Activated CD8-positive, alpha-beta T cell treated with anti-CD3 and anti-CD28 coated beads, Interleukin-2, amount 10 ng/mL, durations not matched to agents 7 days and 5 days (primary cell): ENCODE results near the gene RNF217. TPM values are rescaled to one million over a fixed set of nuclear protein-coding genes. Genes with fewer than 3 reads are reported as not detected.
A peak's percentile ranks its signal among the peaks of the same experiment; 100 is the strongest.
"Not testable (repeated sequence)": the region's sequence is repeated elsewhere in the genome, so short reads cannot be mapped to it uniquely, and the experiment has no call there.

Source experiments
- ATAC-seq: fragments of 150-1000 bp; cut with Tn5 transposase; one replicate; pipeline ENCODE4 v1.10.0; 2021; ENCODE audit warnings: moderate library complexity
- CTCF ChIA-PET: fragments of 350-600 bp; sonication (Branson Sonifier 250); formaldehyde crosslinking; loops from one replicate; lab custom pipeline; 2021; ENCODE audit warnings: antibody characterized with exemption; lab: Charles Lee
- POLR2A ChIA-PET: fragments of 350-600 bp; sonication (Branson Sonifier 250); formaldehyde crosslinking; loops from one replicate; lab custom pipeline; 2021; ENCODE audit warnings: antibody characterized with exemption; lab: Charles Lee
- DNase-seq: peaks from one replicate; pipeline ENCODE4 v3.0.0-alpha.2; 2020
- H3K27ac Mint-ChIP-seq: one replicate; pipeline ENCODE4 v1.8.0; 2021; ENCODE audit warnings: mild to moderate bottlenecking, mixed read lengths
- H3K27me3 Mint-ChIP-seq: one replicate; pipeline ENCODE4 v1.8.0; 2021; ENCODE audit warnings: low read depth, mixed read lengths
- H3K36me3 Mint-ChIP-seq: one replicate; pipeline ENCODE4 v1.8.0; 2021; ENCODE audit warnings: low read depth, mixed read lengths
- H3K4me1 Mint-ChIP-seq: one replicate; pipeline ENCODE4 v1.8.0; 2021; ENCODE audit warnings: low read depth, mixed read lengths
- H3K4me3 Mint-ChIP-seq: one replicate; pipeline ENCODE4 v1.8.0; 2021; ENCODE audit warnings: mild to moderate bottlenecking, mixed read lengths
- H3K9me3 Mint-ChIP-seq: one replicate; pipeline ENCODE4 v1.8.0; 2022; ENCODE audit warnings: mixed read lengths; ENCODE audit not compliant: insufficient read depth
- total RNA-seq, 2 experiments: library from RNA; stranded (reverse); gene quantifications; one replicate each; pipeline ENCODE4 v1.2.3, GENCODE V29; 2021

The RNF217 gene, protein sequence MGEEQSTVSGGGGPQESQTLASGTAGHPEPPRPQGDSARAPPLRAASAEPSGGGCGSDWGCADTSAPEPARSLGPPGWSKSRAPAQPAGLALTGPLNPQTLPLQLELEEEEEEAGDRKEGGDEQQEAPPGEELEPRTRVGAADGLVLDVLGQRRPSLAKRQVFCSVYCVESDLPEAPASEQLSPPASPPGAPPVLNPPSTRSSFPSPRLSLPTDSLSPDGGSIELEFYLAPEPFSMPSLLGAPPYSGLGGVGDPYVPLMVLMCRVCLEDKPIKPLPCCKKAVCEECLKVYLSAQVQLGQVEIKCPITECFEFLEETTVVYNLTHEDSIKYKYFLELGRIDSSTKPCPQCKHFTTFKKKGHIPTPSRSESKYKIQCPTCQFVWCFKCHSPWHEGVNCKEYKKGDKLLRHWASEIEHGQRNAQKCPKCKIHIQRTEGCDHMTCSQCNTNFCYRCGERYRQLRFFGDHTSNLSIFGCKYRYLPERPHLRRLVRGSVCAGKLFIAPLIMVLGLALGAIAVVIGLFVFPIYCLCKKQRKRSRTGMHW
- under 1 TPM in 1 of 2 experiments, not detected in 1; 0.52 TPM for total RNA-seq

DNA sequence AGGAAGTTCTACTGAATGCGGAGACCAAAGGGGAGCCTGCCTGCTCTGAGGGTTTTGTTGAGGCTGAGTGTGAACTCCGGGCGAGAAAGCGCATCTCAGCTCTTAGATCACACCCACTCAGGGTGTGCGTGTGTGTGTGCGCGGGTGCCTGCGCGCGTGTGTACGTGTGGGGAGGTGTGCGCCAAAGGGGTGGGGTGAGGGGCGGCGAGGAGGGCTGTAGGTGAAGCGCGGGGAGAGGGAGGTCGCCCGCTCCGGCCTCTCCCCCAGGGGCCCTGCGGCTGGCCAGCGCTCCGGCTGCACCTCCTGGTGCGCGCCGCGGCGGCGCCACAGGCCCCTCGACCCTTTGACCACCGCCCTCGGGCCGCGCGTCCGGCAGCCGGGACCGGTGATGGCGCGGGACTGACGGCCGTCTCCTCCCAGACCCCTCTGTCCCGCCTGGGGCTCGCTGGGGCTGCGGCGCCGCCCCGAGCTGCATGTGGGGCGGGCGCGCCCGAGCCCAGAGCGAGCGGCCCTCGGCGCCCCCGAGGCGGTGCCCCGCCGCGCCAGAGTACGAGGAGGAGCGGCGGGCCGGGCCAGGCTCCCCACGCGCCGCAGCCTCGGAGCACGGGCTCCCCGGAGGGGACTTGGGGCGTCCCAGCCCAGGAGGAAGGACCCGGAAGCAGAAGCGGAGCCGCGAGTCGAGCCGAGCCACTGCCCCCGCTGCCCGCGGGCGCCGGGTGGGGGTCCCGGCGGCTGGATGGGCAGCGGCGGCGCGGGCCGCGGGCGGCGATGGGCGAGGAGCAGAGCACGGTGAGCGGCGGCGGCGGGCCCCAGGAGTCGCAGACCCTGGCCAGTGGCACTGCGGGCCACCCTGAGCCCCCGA lies at the start of gene RNF217:
RNF217 (plus strand) TSS at position 661 of the 862 bp plus-strand sequence; CDS start at position 769, 108 bp downstream.
- ChIA-PET CTCF (no interaction called here), POLR2A (no interaction called here)
- H3K27ac Mint-ChIP-seq = no peak within 1 kb of the TSS
- H3K4me1 Mint-ChIP-seq = peaks cover 12% of the 10 kb centered on the region
- peak within 1 kb of the TSS; percentile 62 for H3K4me3 Mint-ChIP-seq
- peaks cover 52% of the 10 kb centered on the region for H3K27me3 Mint-ChIP-seq
- H3K9me3 Mint-ChIP-seq = no peaks in the 10 kb centered on the region
- peak; percentile 65 for ATAC-seq
- DNase-seq = peak; percentile 22
- no peaks in the 10 kb centered on the region for H3K36me3 Mint-ChIP-seq

DNA sequence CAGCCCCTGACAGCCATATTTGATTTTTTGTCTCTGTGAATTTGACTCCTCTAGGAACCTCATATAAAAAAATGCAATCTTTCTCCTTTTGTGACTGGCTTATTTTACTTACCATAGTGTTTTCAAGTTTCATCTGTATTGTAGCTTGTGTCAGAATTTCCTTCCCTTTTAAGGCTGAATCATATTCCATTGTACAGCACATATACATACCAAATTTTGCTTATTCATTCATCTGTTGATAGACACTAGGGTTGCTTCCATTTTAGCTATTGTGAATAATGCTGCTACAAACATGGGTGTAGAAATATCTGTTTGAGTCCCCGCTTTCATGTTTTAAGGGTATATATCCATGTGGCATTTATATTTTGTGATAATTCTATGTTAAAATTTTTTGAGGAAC lies 49.2 kb upstream of the RNF217 start:
- H3K4me3 Mint-ChIP-seq = no peak overlapping the region
- H3K9me3 Mint-ChIP-seq = no peaks in the 10 kb centered on the region
- no peaks in the 10 kb centered on the region for H3K36me3 Mint-ChIP-seq
- no peak for ATAC-seq
- ChIA-PET CTCF (no interaction called here), POLR2A (no interaction called here)
- no peaks in the 10 kb centered on the region for H3K4me1 Mint-ChIP-seq
- no peak for DNase-seq
- no peak overlapping the region for H3K27ac Mint-ChIP-seq
- H3K27me3 Mint-ChIP-seq = no peaks in the 10 kb centered on the region

DNA sequence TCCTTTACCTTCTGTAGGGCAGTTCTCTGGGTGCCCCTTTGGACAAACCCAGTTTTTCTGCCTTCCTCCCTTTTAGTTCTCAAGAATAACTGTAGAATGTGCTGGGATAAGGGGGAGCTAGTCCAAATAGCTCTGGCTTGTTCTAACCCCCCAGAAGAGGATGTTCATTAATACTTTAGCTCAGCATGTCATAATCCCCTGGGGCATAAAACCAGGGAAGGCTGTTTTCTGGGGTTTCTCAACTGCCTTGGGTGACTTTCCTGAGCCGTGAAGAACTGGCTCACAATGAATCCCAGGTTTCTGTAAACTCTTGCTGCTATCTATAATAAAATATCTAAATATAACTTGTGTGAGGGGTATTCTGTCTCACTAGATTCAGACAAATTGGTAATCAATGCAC lies 44.5 kb upstream of the RNF217 start:
- CTCF ChIA-PET = no interaction called here

DNA sequence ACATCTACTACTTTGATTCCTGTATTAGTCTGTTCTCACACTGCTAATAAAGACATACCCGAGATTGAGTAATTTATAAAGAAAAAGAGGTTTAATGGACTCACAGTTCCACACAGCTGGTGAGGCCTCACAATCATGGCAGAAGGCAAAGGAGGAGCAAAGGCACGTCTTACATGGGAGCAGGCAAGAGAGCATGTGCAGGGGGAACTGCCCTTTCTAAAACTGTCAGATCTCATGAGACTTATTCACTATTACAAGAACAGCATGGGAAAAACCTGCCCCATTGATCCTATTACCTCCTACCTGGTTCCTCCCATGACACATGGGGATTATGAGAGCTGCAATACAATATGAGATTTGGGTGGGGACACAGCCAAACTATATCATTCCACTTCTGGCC lies 42.5 kb upstream of the RNF217 start:
- H3K4me1 Mint-ChIP-seq, H3K27me3 Mint-ChIP-seq, DNase-seq, POLR2A ChIA-PET, H3K36me3 Mint-ChIP-seq, H3K9me3 Mint-ChIP-seq, ATAC-seq, CTCF ChIA-PET, H3K27ac Mint-ChIP-seq, H3K4me3 Mint-ChIP-seq: not testable (repeated sequence)

More for the DNA sequence above, 44.5 kb upstream of the RNF217 start:
- Mint-ChIP-seq H3K9me3 (peaks cover 4% of the 10 kb centered on the region), H3K4me3 (no peak overlapping the region), H3K27me3 (no peaks in the 10 kb centered on the region), H3K27ac (no peak overlapping the region), H3K36me3 (no peaks in the 10 kb centered on the region), H3K4me1 (no peaks in the 10 kb centered on the region)
- DNase-seq (no peak), ATAC-seq (no peak)
- POLR2A ChIA-PET = no interaction called here

DNA sequence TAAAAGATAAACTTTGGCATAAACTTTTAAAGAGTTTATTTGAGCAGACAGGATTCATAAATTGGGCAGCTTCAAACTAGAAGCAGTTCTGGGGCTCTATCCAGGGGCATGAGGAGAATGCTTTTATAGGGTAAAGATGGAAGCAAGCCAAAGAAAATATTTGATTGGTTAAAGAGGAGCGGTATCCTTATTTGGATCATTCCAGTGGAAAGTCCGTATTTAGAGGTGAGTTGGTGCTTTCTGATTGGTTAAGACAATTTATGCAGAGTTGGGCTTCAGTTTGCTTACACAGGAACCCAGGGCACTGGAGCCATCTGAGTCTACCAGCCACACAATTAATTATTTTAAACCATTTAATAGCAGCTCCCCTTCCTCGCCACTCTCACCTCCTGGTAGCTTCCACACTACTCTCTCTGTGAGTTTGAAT lies 37.9 kb upstream of the RNF217 start:
- ChIA-PET CTCF (no interaction called here), POLR2A (no interaction called here)

DNA sequence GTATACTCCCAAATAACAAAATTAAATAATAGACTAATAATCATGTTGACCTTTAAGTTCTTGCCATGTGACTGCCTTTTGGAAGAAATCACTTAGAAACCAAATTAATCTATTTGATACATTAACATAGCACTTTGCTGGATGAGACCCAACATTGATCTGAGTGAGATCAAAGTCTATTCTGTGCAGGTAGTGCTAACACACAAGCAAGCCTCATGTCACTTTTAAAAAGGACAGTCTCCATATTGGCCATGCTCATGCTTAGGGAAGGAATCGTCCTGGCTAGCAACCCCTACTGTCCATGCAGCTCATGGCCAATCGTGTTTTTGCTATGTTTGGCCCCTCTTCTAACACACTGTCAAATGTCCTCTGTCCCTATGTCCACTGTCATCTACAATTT lies 35.8 kb upstream of the RNF217 start:
- POLR2A ChIA-PET = no interaction called here
- no peaks in the 10 kb centered on the region for H3K4me1 Mint-ChIP-seq
- CTCF ChIA-PET = no interaction called here
- H3K4me3 Mint-ChIP-seq = no peak overlapping the region
- ATAC-seq = no peak
- DNase-seq = no peak
- H3K36me3 Mint-ChIP-seq = no peaks in the 10 kb centered on the region
- no peaks in the 10 kb centered on the region for H3K9me3 Mint-ChIP-seq
- H3K27me3 Mint-ChIP-seq = no peaks in the 10 kb centered on the region
- no peak overlapping the region for H3K27ac Mint-ChIP-seq

More for the DNA sequence above, 37.9 kb upstream of the RNF217 start:
- H3K27me3 Mint-ChIP-seq = no peaks in the 10 kb centered on the region
- no peaks in the 10 kb centered on the region for H3K4me1 Mint-ChIP-seq
- H3K36me3 Mint-ChIP-seq = no peaks in the 10 kb centered on the region
- no peak overlapping the region for H3K4me3 Mint-ChIP-seq
- DNase-seq (no peak), ATAC-seq (no peak)
- no peak overlapping the region for H3K27ac Mint-ChIP-seq
- peaks cover 4% of the 10 kb centered on the region for H3K9me3 Mint-ChIP-seq

DNA sequence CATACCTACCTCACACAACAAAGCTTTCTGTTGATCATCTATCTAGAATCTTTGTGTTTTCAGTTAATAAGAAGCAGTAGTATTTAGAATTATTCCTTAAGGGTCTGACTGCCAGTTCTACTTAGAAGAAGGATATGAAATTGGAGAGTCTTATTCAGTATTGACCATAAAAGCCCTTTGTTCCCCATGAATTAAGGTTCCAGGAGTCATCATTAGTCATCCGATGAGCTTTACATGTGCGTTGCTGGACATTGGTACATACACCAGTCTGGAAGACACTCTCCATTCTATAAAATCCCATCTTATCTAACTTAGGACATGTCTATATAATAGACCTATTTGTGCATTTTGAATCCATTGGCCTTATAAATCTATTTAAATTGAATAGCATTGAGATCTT lies 34.4 kb upstream of the RNF217 start:
- H3K4me3 Mint-ChIP-seq = no peak overlapping the region
- ChIA-PET POLR2A (no interaction called here), CTCF (no interaction called here)
- no peaks in the 10 kb centered on the region for H3K36me3 Mint-ChIP-seq
- no peak overlapping the region for H3K27ac Mint-ChIP-seq
- H3K27me3 Mint-ChIP-seq = no peaks in the 10 kb centered on the region
- H3K9me3 Mint-ChIP-seq = no peaks in the 10 kb centered on the region
- no peak for ATAC-seq
- no peaks in the 10 kb centered on the region for H3K4me1 Mint-ChIP-seq
- DNase-seq = no peak

DNA sequence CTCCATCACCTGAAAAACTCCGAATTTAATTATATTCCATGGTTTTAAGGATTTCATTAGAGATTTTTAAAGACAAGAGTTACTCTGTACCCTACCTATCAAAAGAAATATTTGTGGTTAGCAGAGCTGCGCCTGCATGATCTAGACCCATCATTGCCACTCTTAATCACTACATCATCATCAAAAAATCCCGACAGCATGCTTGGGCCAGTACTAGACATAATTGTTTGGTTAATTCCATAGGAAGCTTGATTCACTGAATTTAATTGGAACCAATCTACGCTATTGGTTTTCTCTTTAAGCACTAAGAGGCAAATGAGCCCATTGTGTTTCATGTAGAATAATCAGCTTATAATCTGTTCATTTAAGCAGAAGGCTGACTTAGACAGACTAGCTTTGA lies 33.4 kb upstream of the RNF217 start:
- Mint-ChIP-seq H3K27me3 (no peaks in the 10 kb centered on the region), H3K9me3 (no peaks in the 10 kb centered on the region), H3K4me3 (no peak overlapping the region), H3K36me3 (no peaks in the 10 kb centered on the region), H3K4me1 (no peaks in the 10 kb centered on the region), H3K27ac (no peak overlapping the region)
- ChIA-PET CTCF (no interaction called here), POLR2A (no interaction called here)
- no peak for ATAC-seq
- DNase-seq = no peak

DNA sequence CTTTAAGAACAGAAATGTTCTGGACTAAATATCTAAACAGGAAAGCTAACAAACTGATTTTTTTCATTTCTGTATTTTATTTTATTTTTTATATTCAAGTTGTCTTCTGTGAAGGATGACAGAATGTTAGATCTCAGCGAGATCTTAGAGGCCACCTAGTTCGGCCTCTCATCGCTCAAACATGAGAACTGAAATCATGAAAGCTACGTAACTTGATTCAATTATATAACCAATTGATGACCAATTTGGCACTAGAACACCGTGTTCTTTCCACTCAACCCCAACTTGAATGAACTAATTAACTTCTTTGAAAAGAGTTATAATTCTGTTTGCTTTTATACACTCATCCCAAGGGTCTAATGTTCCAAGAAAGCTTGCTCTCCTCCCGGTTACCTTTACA lies 24.6 kb upstream of the RNF217 start:
- H3K27me3 Mint-ChIP-seq = no peaks in the 10 kb centered on the region
- ChIA-PET POLR2A (no interaction called here), CTCF (no interaction called here)
- no peak overlapping the region for H3K27ac Mint-ChIP-seq
- no peak overlapping the region for H3K4me3 Mint-ChIP-seq
- no peaks in the 10 kb centered on the region for H3K36me3 Mint-ChIP-seq
- DNase-seq (no peak), ATAC-seq (no peak)
- no peaks in the 10 kb centered on the region for H3K9me3 Mint-ChIP-seq
- H3K4me1 Mint-ChIP-seq = no peaks in the 10 kb centered on the region

DNA sequence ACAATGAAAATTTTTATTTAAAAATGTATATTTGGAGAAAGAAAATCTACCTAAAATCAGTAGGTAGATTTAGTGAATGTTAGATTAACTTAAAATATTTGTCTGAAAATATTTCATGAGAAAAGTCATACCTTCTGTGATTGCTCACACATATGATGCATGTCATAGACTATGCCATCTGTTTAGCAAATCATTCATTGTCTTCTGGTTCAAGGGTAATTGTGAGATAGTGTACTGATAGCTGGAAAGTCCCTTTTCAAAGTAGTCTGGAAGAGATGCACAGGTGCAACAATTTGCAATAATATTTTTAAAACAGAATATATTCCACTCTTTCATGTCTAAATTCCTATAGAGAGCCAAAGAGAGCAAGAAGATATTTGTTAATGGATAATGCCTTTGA lies 21.0 kb upstream of the RNF217 start:
- Mint-ChIP-seq H3K4me1 (no peaks in the 10 kb centered on the region), H3K9me3 (no peaks in the 10 kb centered on the region), H3K27ac (no peak overlapping the region), H3K27me3 (no peaks in the 10 kb centered on the region), H3K36me3 (no peaks in the 10 kb centered on the region), H3K4me3 (no peak overlapping the region)
- CTCF ChIA-PET = no interaction called here
- ATAC-seq = no peak
- DNase-seq = no peak
- POLR2A ChIA-PET = no interaction called here

DNA sequence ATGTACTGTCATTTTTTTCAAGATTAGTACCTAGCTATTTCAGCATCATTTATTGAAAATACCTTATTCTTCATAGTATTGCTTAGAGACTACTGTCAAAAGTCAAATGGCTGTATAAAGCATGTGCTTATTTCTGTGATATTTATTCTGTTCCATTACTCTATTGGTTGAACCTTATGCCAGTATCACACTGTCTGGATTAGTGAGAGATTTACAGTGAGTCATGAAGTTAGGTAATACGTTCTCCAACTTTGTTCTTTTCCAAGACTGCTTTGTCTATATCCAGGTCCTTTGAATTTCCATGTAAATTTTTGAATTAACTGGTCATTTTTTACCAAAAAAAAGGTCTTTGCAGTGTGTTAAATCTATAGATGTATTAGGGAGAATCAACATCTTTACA lies 18.6 kb upstream of the RNF217 start:
- H3K4me3 Mint-ChIP-seq = no peak overlapping the region
- ATAC-seq = no peak
- CTCF ChIA-PET = no interaction called here
- H3K27me3 Mint-ChIP-seq = no peaks in the 10 kb centered on the region
- DNase-seq = no peak
- POLR2A ChIA-PET = no interaction called here
- H3K36me3 Mint-ChIP-seq = no peaks in the 10 kb centered on the region
- no peaks in the 10 kb centered on the region for H3K9me3 Mint-ChIP-seq
- no peak overlapping the region for H3K27ac Mint-ChIP-seq
- H3K4me1 Mint-ChIP-seq = no peaks in the 10 kb centered on the region

DNA sequence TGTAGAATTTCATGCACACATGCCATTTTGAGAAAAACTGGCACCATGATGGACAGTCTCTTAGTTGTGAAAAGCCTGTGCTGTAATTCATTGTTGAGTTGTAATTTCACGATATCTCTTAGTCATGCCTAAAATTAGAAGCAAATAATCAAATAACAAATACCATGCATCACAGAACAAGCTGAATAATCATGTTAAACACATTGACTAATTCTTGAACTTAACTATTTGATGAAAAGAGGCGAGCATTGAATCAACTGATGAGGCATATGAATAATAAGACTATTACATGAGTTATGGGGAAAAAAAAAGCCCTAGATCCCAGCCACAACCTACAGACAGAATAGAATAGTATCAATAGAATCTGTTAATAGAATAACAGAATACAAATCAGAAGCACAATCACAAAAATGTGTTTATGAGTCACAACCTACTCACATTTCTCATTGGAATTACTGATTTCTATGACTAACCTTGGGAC lies 14.2 kb upstream of the RNF217 start:
- CTCF ChIA-PET = no interaction called here
- H3K9me3 Mint-ChIP-seq = no peaks in the 10 kb centered on the region
- H3K4me1 Mint-ChIP-seq = no peaks in the 10 kb centered on the region
- H3K27me3 Mint-ChIP-seq = no peaks in the 10 kb centered on the region
- DNase-seq (no peak), ATAC-seq (no peak)
- H3K4me3 Mint-ChIP-seq = no peak overlapping the region
- POLR2A ChIA-PET = no interaction called here
- no peak overlapping the region for H3K27ac Mint-ChIP-seq
- no peaks in the 10 kb centered on the region for H3K36me3 Mint-ChIP-seq
